Lower leg skin (tissue), 3 donors: ENCODE measurements around the gene IDI2.

Experiments used
- POLR2A ChIP-seq, 2 donors: fragments of 450-650 bp; IDR thresholded peaks; one replicate each; pipeline ENCODE4 v1.6.1; 2016 to 2017; ENCODE audit warnings: antibody characterized with exemption in 2 of 2, mild to moderate bottlenecking in 1 of 2, moderate library complexity in 1 of 2
- TF ChIP-seq, protein P1 (sequence below), 3 donors: fragments of 450-650 bp; IDR thresholded peaks; one replicate each; pipeline ENCODE4 v1.5.1; 2016; ENCODE audit warnings: antibody characterized with exemption in 3 of 3, mild to moderate bottlenecking in 3 of 3, moderate library complexity in 2 of 3

GRCh38 chr10:1011696-1012095, 14.0 kb downstream of the IDI2 start:
- TF ChIP-seq, protein P1, sequence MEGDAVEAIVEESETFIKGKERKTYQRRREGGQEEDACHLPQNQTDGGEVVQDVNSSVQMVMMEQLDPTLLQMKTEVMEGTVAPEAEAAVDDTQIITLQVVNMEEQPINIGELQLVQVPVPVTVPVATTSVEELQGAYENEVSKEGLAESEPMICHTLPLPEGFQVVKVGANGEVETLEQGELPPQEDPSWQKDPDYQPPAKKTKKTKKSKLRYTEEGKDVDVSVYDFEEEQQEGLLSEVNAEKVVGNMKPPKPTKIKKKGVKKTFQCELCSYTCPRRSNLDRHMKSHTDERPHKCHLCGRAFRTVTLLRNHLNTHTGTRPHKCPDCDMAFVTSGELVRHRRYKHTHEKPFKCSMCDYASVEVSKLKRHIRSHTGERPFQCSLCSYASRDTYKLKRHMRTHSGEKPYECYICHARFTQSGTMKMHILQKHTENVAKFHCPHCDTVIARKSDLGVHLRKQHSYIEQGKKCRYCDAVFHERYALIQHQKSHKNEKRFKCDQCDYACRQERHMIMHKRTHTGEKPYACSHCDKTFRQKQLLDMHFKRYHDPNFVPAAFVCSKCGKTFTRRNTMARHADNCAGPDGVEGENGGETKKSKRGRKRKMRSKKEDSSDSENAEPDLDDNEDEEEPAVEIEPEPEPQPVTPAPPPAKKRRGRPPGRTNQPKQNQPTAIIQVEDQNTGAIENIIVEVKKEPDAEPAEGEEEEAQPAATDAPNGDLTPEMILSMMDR (IDR thresholded peaks at IDR 0.05): no peak
- TF ChIP-seq POLR2A (IDR thresholded peaks at IDR 0.05): no peak
